Activated naive CD8-positive, alpha-beta T cell treated with anti-CD3 and anti-CD28 coated beads, Interleukin-2, amount 50 U/mL, for 24 hours (primary cell): ENCODE results near the gene PDS5A.
"Not testable (repeated sequence)": the region's sequence is repeated elsewhere in the genome, so short reads cannot be mapped to it uniquely, and the experiment has no call there.

Source experiments
- ATAC-seq: fragments of 150-1000 bp; cut with Tn5 transposase; one replicate; pipeline ENCODE4 v1.10.0; 2021
- DNase-seq: peaks from one replicate; pipeline ENCODE4 v3.0.0; 2021
- H3K27ac Mint-ChIP-seq: one replicate; pipeline ENCODE4 v1.8.0; 2021; ENCODE audit warnings: mild to moderate bottlenecking, mixed read lengths
- H3K27me3 Mint-ChIP-seq: one replicate; pipeline ENCODE4 v1.8.0; 2021; ENCODE audit warnings: mixed read lengths
- H3K36me3 Mint-ChIP-seq: one replicate; pipeline ENCODE4 v1.8.0; 2021; ENCODE audit warnings: low read depth, mixed read lengths
- H3K4me1 Mint-ChIP-seq: one replicate; pipeline ENCODE4 v1.8.0; 2021; ENCODE audit warnings: mixed read lengths
- H3K4me3 Mint-ChIP-seq: one replicate; pipeline ENCODE4 v1.8.0; 2021; ENCODE audit warnings: mild to moderate bottlenecking, moderate library complexity, mixed read lengths
- H3K9me3 Mint-ChIP-seq: one replicate; pipeline ENCODE4 v1.8.0; 2021; ENCODE audit warnings: mixed read lengths

The PDS5A gene

DNA sequence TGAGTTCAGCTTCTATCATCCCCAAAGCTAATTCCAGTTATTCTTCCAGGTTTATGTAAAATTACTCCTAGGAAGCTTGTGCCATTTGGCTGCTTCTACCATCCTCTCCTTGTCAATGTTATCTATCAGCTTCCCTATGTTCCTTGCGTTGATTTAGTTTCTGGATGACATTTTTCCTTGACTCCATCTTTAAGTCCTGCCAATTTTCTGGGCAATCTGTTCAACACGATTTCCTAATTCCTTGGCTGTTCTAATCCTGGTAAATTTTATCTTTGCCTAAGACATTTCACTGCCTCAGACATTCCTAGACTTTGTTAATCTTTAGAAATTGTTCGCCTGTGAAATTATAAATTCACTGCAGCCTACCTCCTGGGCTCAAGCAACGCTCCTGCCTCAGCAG is 125.1 kb downstream of the PDS5A start:
- peaks cover 45% of the 10 kb centered on the region for H3K36me3 Mint-ChIP-seq
- ATAC-seq (no peak), DNase-seq (no peak)
- H3K4me1 Mint-ChIP-seq, result peaks cover 16% of the 10 kb centered on the region
- no peak overlapping the region for H3K4me3 Mint-ChIP-seq
- peaks cover 15% of the 10 kb centered on the region for H3K9me3 Mint-ChIP-seq
- H3K27me3 Mint-ChIP-seq, result no peaks in the 10 kb centered on the region
- H3K27ac Mint-ChIP-seq, result no peak overlapping the region

DNA sequence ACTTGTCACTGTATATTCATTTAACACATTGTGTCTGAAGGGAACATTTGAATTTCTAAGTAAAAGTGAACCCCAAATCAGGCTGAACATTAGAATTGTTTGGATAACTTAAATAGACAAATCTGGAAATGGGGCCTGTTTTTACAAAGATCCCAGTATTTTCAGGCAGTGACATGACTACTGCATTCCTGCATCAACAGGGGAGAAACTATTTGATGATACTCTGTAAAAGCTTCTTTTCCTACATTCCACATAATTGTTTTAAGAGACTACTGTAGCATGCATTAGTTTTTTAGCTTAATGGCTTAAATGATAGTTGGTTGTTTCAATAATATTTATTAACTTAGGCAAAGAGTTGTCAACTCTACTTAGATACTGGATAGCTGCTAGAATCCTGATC is 127.0 kb downstream of the PDS5A start:
- Mint-ChIP-seq H3K9me3 (peaks cover 6% of the 10 kb centered on the region), H3K27me3 (no peaks in the 10 kb centered on the region), H3K36me3 (peaks cover 28% of the 10 kb centered on the region), H3K27ac (no peak overlapping the region), H3K4me1 (peaks cover 9% of the 10 kb centered on the region), H3K4me3 (no peak overlapping the region)
- ATAC-seq, result no peak
- no peak for DNase-seq

DNA sequence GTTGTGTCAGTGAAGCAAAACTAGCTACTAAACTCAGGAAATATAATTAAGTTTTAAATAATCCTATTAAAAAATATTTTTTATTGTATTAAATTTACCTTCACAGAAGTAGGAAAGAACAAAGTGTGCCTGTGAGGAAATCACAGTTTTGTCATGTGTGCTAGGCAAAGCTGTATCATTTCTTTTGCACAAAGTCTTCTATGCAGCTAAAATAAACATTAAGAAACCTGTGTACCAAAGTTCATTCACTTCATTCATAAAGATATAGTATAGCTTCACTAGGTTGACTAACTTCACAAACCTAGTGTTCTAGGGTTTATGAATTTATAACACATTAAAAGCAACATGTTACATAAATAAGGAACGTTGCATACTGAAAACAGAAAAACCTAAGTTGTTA is 131.0 kb downstream of the PDS5A start:
- Mint-ChIP-seq H3K27ac (no peak overlapping the region), H3K4me3 (no peak overlapping the region), H3K36me3 (peaks cover 24% of the 10 kb centered on the region), H3K27me3 (no peaks in the 10 kb centered on the region), H3K9me3 (no peaks in the 10 kb centered on the region), H3K4me1 (no peaks in the 10 kb centered on the region)
- ATAC-seq, result no peak
- DNase-seq, result no peak

- no peaks in the 10 kb centered on the region for H3K27me3 Mint-ChIP-seq
Measured at GRCh38 chr4:39846120-39846519, 131.6 kb downstream of the PDS5A start.

GRCh38 chr4:39841894-39842293 is 135.8 kb downstream of the PDS5A start:
- no peak overlapping the region for H3K4me3 Mint-ChIP-seq
- H3K4me1 Mint-ChIP-seq, result no peaks in the 10 kb centered on the region
- peaks cover 55% of the 10 kb centered on the region for H3K36me3 Mint-ChIP-seq
- ATAC-seq (no peak), DNase-seq (no peak)
- H3K27me3 Mint-ChIP-seq, result no peaks in the 10 kb centered on the region
- H3K27ac Mint-ChIP-seq, result no peak overlapping the region
- H3K9me3 Mint-ChIP-seq, result no peaks in the 10 kb centered on the region

More at GRCh38 chr4:39846120-39846519, 131.6 kb downstream of the PDS5A start:
- Mint-ChIP-seq H3K4me3 (no peak overlapping the region), H3K4me1 (no peaks in the 10 kb centered on the region), H3K36me3 (peaks cover 26% of the 10 kb centered on the region), H3K9me3 (no peaks in the 10 kb centered on the region), H3K27ac (no peak overlapping the region)
- DNase-seq (no peak), ATAC-seq (no peak)

GRCh38 chr4:39840516-39840915 is 137.2 kb downstream of the PDS5A start:
- not testable (repeated sequence) for H3K27me3 Mint-ChIP-seq, H3K4me3 Mint-ChIP-seq, H3K9me3 Mint-ChIP-seq, H3K4me1 Mint-ChIP-seq, ATAC-seq, DNase-seq, H3K27ac Mint-ChIP-seq
- peaks cover 63% of the 10 kb centered on the region for H3K36me3 Mint-ChIP-seq

GRCh38 chr4:39840027-39840426 is 137.7 kb downstream of the PDS5A start:
- Mint-ChIP-seq H3K9me3 (no peaks in the 10 kb centered on the region), H3K27ac (no peak overlapping the region), H3K4me1 (no peaks in the 10 kb centered on the region), H3K4me3 (no peak overlapping the region), H3K36me3 (peaks cover 65% of the 10 kb centered on the region), H3K27me3 (no peaks in the 10 kb centered on the region)
- ATAC-seq (no peak), DNase-seq (no peak)

GRCh38 chr4:39838431-39838830 is 139.3 kb downstream of the PDS5A start:
- H3K4me3 Mint-ChIP-seq, H3K27ac Mint-ChIP-seq, H3K4me1 Mint-ChIP-seq, ATAC-seq, H3K27me3 Mint-ChIP-seq, DNase-seq, H3K9me3 Mint-ChIP-seq: not testable (repeated sequence)
- H3K36me3 Mint-ChIP-seq, result peaks cover 68% of the 10 kb centered on the region

GRCh38 chr4:39834269-39834668 is 143.4 kb downstream of the PDS5A start:
- peaks cover 60% of the 10 kb centered on the region for H3K36me3 Mint-ChIP-seq

GRCh38 chr4:39825741-39826231 is 151.9 kb downstream of the PDS5A start:
- H3K36me3 Mint-ChIP-seq, result peaks cover 19% of the 10 kb centered on the region
- no peak overlapping the region for H3K27ac Mint-ChIP-seq
- no peaks in the 10 kb centered on the region for H3K4me1 Mint-ChIP-seq
- DNase-seq (no peak), ATAC-seq (no peak)
- no peak overlapping the region for H3K4me3 Mint-ChIP-seq
- H3K9me3 Mint-ChIP-seq, result no peaks in the 10 kb centered on the region
- H3K27me3 Mint-ChIP-seq, result no peaks in the 10 kb centered on the region

More at GRCh38 chr4:39834269-39834668, 143.4 kb downstream of the PDS5A start:
- Mint-ChIP-seq H3K4me3 (no peak overlapping the region), H3K4me1 (no peaks in the 10 kb centered on the region), H3K9me3 (no peaks in the 10 kb centered on the region), H3K27ac (no peak overlapping the region), H3K27me3 (no peaks in the 10 kb centered on the region)
- no peak for DNase-seq
- no peak for ATAC-seq

- DNase-seq, result no peak
- H3K4me3 Mint-ChIP-seq, result no peak overlapping the region
- no peaks in the 10 kb centered on the region for H3K4me1 Mint-ChIP-seq
- H3K27me3 Mint-ChIP-seq, result no peaks in the 10 kb centered on the region
- H3K9me3 Mint-ChIP-seq, result no peaks in the 10 kb centered on the region
- no peak for ATAC-seq
- H3K36me3 Mint-ChIP-seq, result peaks cover 15% of the 10 kb centered on the region
- H3K27ac Mint-ChIP-seq, result no peak overlapping the region
Measured at GRCh38 chr4:39825090-39825489, 152.6 kb downstream of the PDS5A start.

- Mint-ChIP-seq H3K9me3 (no peaks in the 10 kb centered on the region), H3K27me3 (no peaks in the 10 kb centered on the region), H3K4me3 (no peak overlapping the region), H3K36me3 (peaks cover 5% of the 10 kb centered on the region), H3K4me1 (no peaks in the 10 kb centered on the region), H3K27ac (no peak overlapping the region)
- DNase-seq, result no peak
- ATAC-seq, result no peak
Measured at GRCh38 chr4:39823191-39823590, 154.5 kb downstream of the PDS5A start.

- H3K4me3 Mint-ChIP-seq, result no peak overlapping the region
- no peak overlapping the region for H3K27ac Mint-ChIP-seq
- no peak for ATAC-seq
Measured at GRCh38 chr4:39822662-39823061, 155.0 kb downstream of the PDS5A start.

DNA sequence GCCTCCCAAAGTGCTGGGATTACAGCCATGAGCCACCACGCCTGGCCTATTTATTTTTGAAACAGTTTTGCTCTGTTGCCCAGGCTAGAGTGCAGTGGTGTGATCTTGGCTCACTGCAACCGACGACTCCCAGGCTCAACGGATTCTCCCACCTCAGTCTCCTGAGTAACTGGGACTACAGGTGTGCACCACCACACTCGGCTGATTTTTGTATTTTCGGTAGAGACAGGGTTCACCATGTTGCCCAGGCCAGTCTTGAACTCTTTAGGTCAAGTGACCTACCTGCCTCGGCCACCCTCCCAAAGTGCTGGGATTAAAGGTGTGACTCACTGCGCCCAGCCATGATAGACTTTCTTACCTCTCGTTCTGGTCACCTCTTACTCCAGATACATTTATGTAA is 155.8 kb downstream of the PDS5A start:
- peaks cover 5% of the 10 kb centered on the region for H3K36me3 Mint-ChIP-seq

More at GRCh38 chr4:39822662-39823061, 155.0 kb downstream of the PDS5A start:
- DNase-seq, result no peak
- peaks cover 5% of the 10 kb centered on the region for H3K36me3 Mint-ChIP-seq
- H3K4me1 Mint-ChIP-seq, result no peaks in the 10 kb centered on the region
- H3K9me3 Mint-ChIP-seq, result no peaks in the 10 kb centered on the region
- H3K27me3 Mint-ChIP-seq, result no peaks in the 10 kb centered on the region

GRCh38 chr4:39820186-39820585 is 157.5 kb downstream of the PDS5A start:
- no peak overlapping the region for H3K4me3 Mint-ChIP-seq
- ATAC-seq (no peak), DNase-seq (no peak)
- H3K27ac Mint-ChIP-seq, result no peak overlapping the region
- H3K27me3 Mint-ChIP-seq, result no peaks in the 10 kb centered on the region
- no peaks in the 10 kb centered on the region for H3K9me3 Mint-ChIP-seq
- no peaks in the 10 kb centered on the region for H3K4me1 Mint-ChIP-seq
- peaks cover 5% of the 10 kb centered on the region for H3K36me3 Mint-ChIP-seq

More for the DNA sequence above, 155.8 kb downstream of the PDS5A start:
- H3K27me3 Mint-ChIP-seq, result no peaks in the 10 kb centered on the region
- DNase-seq (no peak), ATAC-seq (no peak)
- no peak overlapping the region for H3K27ac Mint-ChIP-seq
- H3K9me3 Mint-ChIP-seq, result no peaks in the 10 kb centered on the region
- no peak overlapping the region for H3K4me3 Mint-ChIP-seq
- H3K4me1 Mint-ChIP-seq, result no peaks in the 10 kb centered on the region

- Mint-ChIP-seq H3K9me3 (peaks cover 5% of the 10 kb centered on the region), H3K4me3 (no peak overlapping the region), H3K4me1 (peaks cover 3% of the 10 kb centered on the region), H3K36me3 (peaks cover 5% of the 10 kb centered on the region), H3K27me3 (peaks cover 3% of the 10 kb centered on the region), H3K27ac (no peak overlapping the region)
- DNase-seq (no peak), ATAC-seq (no peak)
Measured at GRCh38 chr4:39818646-39819045, 159.1 kb downstream of the PDS5A start.
